ENCODE measurements around the gene KIAA1191. TPM values are rescaled to one million over a fixed set of nuclear protein-coding genes. Genes with fewer than 3 reads are reported as not detected.

Gene KIAA1191
- total and polyA plus RNA-seq, 2 of the 8 experiments (the other 6 are each of a cell fraction or from before 2014, with no cell fraction given), result 86.4 to 88.0 TPM

DNA sequence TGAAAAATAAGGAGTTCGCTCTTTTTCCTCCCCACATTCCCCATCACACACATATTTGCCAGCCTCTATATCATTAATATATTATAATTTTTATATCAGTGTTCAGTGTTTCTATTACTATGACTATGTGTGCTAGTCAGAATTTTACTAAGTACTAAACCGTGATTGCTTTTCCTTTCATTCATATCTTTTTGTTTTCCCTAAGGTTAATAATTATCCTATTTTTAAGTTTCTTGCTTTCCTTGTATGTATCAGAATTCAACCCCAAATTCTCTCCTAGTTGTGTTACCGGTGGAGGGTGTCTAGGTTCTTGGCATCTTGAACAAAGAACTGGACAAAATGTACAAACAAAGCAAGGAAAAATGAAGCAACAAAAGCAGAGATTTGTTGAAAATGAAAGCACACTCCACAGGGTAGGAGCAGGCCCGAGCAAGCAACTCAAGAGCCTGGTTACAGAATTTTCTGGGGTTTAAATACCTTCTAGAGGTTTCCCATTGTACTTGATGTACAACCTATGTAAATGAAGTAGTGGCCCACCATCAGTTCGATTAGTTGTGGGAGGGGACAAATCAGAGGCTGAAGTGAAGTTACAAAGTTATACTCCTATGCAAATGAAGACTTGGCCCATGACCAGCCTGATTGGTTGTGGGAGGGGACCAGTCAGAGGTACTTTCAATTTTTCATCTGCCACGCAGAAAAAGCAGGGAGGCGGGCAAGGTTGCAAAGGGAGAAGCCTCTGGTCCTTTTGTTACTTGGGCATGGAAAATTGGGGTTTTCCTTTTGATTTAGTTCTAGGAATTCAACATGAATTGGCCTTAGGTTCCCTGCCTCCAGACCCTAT lies 43.8 kb downstream of the KIAA1191 start:
- no peak overlapping the region for H4K8ac ChIP-seq (ENCODE audit: extremely low read depth, insufficient read depth, low read length)
- no peak overlapping the region for H2BK12ac ChIP-seq (ENCODE audit: low read depth, low read length)
- H3K4me1 ChIP-seq (replicated peaks in 1 of 4; ENCODE audit: control insufficient read depth in 3 of 4, insufficient read depth in 4 of 4, low read length in 3 of 4), result no peaks in the 10 kb centered on the region
- no peak overlapping the region for H3K4ac ChIP-seq (replicated peaks; ENCODE audit: insufficient read length, low read depth, low read length)
- no peak overlapping the region for H3K14ac ChIP-seq (ENCODE audit: insufficient read length)
- no peak overlapping the region for H3K4me2 ChIP-seq (ENCODE audit: insufficient read depth in 1 of 2, low read depth in 2 of 2, low read length in 2 of 2)
- H3K18ac ChIP-seq (ENCODE audit: extremely low read depth, low read length), result no peak overlapping the region
- POLR2A ChIA-PET (ENCODE audit: partially characterized antibody), result no interaction called here
- H4K5ac ChIP-seq (ENCODE audit: insufficient read length, low read depth, low read length), result no peak overlapping the region
- H3K23ac ChIP-seq (ENCODE audit: insufficient read length), result no peak overlapping the region
- H2AK5ac ChIP-seq (ENCODE audit: low read depth, low read length), result no peak overlapping the region
- CTCF ChIA-PET (ENCODE audit: partially characterized antibody), result no interaction called here
- H3K36me3 ChIP-seq (ENCODE audit: control insufficient read depth in 2 of 4, insufficient read depth in 4 of 4, low read length in 3 of 4), result peaks cover 0 to 7% (median 3%) of the 10 kb centered on the region in 4 experiments; a peak in 5 of 8 replicates
- no peak overlapping the region for H2AFZ ChIP-seq (ENCODE audit: low read length)
- no peaks in the 10 kb centered on the region for H3K79me1 ChIP-seq (ENCODE audit: low read depth, low read length)
- no peak overlapping the region for H3K56ac ChIP-seq (replicated peaks; ENCODE audit: insufficient read length, low read depth, low read length)
- H3K79me2 ChIP-seq (ENCODE audit: control insufficient read depth in 1 of 2, insufficient read depth in 2 of 2, low read length in 2 of 2), result no peaks in the 10 kb centered on the region
- H4K20me1 ChIP-seq (replicated peaks in 1 of 2; ENCODE audit: control insufficient read depth in 1 of 2, insufficient read depth in 2 of 2, low read length in 2 of 2), result no peaks in the 10 kb centered on the region
- no peaks in the 10 kb centered on the region for H3K23me2 ChIP-seq (ENCODE audit: low read depth, low read length)
- FAIRE-seq (no peak), DNase-seq (ENCODE audit: low read depth in 1 of 2, low spot score in 2 of 2) (no peak)
- no peaks in the 10 kb centered on the region for H3K9me3 ChIP-seq (ENCODE audit: insufficient read depth in 2 of 2, low read depth in 1 of 2, low read length in 1 of 2)
- H2BK15ac ChIP-seq (ENCODE audit: low read length), result no peak overlapping the region
- H3K4me3 ChIP-seq (ENCODE audit: extremely low read depth in 1 of 4, insufficient read depth in 2 of 4, low read depth in 3 of 4, low read length in 4 of 4), result no peak overlapping the region
- no peaks in the 10 kb centered on the region for H3K27me3 ChIP-seq (replicated peaks in 1 of 4; ENCODE audit: control insufficient read depth in 3 of 4, extremely low read depth in 1 of 4, insufficient read depth in 3 of 4, low read length in 3 of 4)
- no peak overlapping the region for H3K27ac ChIP-seq (ENCODE audit: low read depth, low read length)
- H2BK120ac ChIP-seq (replicated peaks; ENCODE audit: low read depth, low read length), result no peak overlapping the region
- no peak overlapping the region for H4K91ac ChIP-seq (replicated peaks; ENCODE audit: insufficient read length, low read length)
- H3K9ac ChIP-seq (replicated peaks in 1 of 4; ENCODE audit: extremely low read depth in 1 of 4, low read depth in 3 of 4, low read length in 3 of 4), result no peak overlapping the region
- H2BK5ac ChIP-seq (ENCODE audit: low read depth, low read length), result no peak overlapping the region
- 87% methylated on average over 7 of the region's 7 CpGs; no CpG with 5 or more reads in 1 of the 2 experiments for WGBS, 2 experiments (ENCODE audit: extremely low coverage in 1 of 2, insufficient coverage in 1 of 2, insufficient read length in 1 of 2, insufficient replicate concordance in 2 of 2, low coverage in 1 of 2, low lambda C conversion rate in 2 of 2, missing lambda C conversion rate in 1 of 2)
- H2BK20ac ChIP-seq (ENCODE audit: low read length), result no peak overlapping the region
- TF ChIP-seq EZH2 (IDR thresholded peaks at IDR 0.05; ENCODE audit: low read depth, low read length, severe bottlenecking), result no peak
- TF ChIP-seq PHF8 (conservative IDR thresholded peaks at IDR 0.05; ENCODE audit: low read depth, low read length), result no peak
- no peak for TF ChIP-seq TCF12 (IDR thresholded peaks at IDR 0.05; ENCODE audit: low read depth, low read length)
